HG03060 (cell line): Measurements from ENCODE around the gene SGF29.
"Not testable (repeated sequence)": the region's sequence is repeated elsewhere in the genome, so short reads cannot be mapped to it uniquely, and the experiment has no call there.

ENCODE experiments used
- ATAC-seq: cut with Tn5 transposase; IDR thresholded peaks from one replicate; pipeline ENCODE4 v1.9.1; 2021; ENCODE audit warnings: low read depth, moderate number of reproducible peaks; ENCODE audit not compliant: unreplicated experiment

SGF29 gene

DNA sequence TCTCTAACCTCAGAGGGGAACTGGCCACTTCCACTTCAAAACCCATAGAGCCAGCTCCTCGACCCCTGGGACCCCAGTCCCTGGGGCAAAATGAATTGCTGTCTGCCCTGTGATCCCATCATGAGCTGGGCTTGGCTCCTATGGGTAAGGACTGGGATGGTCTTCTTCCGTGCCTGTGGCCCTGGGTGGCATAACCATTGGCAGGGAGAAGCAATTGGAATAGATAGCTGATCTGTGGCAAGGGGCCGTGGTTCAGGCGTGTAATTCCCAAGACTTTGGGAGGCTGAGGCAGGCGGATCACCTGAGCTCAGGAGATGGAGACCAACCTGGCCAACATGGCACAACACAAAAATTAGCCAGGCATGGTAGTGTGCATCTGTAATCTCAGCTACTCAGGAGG, 38.8 kb downstream of the SGF29 start:
- no peak for ATAC-seq

DNA sequence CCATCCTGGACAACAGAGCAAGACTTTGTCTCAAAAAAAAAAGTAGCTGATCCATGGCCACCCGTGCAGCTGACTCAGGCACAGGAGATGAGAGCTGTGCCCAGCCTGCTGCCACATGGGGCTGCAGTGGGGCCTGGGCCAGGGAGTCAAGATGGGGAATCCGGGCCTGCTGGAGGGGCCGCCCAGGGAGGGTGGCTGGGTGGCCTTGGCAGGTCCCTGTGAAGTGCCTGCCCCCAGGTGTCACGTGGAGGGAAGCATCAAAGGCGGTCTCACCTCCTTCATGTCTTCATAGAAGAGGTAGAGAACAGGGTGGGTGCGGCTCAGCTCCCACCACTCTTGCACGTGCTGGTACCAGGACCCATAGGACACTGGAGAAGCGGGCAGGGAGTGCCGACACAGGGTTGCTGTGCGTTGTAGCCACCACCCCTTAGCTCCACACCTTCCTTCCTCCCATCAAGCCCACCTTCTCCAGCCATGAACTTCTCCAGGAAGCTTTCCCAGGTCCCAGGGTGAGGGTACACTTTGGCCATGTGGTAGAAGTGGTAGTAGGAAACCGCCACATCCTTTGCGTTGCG, 39.3 kb downstream of the SGF29 start:
- ATAC-seq, result no peak

DNA sequence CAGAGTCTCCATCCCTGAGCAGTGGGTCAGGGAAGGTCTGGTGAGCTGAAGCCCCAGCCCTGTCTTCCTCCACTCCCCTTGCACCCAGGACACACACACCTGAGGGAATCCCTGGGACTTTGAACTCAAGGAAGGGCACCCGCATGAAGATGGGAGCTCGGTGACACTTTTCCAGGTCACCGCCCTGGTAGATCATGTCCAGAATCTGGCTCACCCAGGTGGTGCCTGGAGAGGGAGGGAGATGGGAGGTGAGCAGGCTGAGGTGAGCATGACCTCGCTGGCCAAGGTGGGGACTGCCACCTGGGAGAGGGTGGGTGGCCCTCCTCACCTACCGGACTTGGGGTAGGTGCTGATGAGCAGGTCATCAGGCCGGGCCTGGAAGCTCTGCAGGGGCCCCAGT, 41.7 kb downstream of the SGF29 start:
- ATAC-seq, result not testable (repeated sequence)

DNA sequence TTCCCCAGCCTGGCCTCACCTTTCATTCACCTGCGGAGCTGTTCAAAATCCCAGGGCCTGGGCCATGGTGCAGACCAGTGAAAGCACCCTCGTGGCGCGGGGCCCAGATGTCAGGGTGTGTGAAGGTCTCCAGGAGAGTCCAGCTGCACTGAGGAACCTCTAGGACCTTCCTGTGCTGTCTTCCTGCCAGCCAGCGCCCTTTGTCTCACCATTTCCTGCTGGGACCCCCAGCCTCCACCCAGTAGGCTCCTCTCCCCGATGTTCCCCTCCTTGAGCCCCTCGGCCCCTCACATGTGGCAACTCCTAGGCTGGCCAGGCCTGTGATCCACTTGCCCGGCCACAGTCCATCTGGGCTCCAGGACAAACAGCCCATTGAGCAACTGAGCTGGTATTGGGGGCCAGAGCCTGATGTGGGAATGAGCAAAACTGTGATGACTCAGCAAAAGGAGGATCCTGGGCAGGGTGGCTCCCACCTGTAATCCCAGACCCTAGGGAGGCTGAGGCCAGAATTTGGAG, 42.5 kb downstream of the SGF29 start:
- no peak for ATAC-seq

DNA sequence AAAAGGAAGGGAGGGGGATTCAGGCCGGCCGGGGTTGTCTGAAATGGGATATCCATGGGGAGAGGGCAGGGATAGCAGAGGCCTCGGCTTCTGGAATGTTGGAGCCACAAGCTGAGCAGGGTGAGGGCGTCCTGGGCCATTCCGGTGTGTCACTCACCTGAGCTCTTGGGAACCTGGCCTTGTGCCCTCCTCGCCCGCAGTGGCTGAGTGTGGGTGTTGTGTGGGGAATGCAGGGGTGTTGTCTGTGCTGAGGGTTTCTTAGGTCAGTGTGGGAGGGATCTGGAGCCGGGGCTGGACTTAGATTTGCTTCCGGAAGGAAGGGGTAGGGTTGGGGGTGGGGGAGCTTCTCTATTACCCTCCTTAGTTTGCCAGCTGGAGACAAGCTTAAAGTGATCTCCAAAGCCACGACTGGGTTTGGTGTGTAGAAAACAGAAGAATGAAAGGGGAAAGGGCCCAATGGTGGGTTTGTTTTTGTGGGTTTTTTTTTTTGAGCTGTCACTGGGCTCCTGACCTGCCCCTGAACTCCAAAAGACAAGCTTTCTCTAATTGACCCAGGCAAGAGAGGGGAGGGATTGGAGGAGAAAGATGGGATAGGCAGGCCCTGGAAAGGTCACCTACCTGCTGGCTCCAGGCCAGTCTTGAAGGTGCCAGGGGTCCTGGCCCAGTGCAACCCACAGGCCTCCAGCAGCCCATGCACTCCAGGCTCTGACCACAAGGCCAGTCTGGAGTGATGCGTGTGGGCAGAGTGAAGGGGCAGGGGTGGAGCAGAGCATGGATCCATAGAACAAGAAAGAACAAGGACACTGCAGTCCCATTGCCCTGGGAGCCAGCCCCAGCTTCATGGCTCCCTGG, 43.3 kb downstream of the SGF29 start, which contains the start of gene SULT1A2:
SULT1A2 (minus strand) TSS at position 211 of the 852 bp plus-strand sequence. CDS start 1,120 bp downstream, outside the sequence.
- ATAC-seq, result no peak

DNA sequence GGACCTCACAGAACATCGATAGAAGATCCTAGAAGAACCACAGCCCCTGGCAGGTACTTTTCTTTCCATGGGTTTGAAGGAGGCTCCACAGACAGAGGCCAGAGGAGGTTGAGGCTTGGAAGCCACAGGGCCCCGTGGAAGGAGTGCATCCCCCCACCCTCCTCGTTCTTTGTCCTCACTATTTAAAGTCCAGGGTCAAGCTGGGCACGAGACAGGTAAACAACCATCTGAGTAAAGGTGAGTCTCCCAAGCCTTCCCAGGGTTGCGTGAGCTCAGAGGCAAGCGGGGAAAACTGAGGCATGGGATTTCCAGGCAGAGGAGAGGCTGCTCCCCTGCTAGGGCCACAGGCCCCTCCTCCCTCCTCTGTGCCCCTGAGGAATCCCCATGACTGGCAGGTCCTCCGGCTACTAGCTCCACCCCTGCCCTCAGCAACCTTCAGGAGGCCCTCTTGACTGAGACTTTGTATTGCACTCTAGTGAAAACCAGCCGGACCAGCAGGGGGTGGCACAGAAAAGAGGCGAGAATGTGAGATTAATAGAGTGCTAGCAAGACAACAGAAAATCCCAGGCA, 44.1 kb downstream of the SGF29 start:
- no peak for ATAC-seq

DNA sequence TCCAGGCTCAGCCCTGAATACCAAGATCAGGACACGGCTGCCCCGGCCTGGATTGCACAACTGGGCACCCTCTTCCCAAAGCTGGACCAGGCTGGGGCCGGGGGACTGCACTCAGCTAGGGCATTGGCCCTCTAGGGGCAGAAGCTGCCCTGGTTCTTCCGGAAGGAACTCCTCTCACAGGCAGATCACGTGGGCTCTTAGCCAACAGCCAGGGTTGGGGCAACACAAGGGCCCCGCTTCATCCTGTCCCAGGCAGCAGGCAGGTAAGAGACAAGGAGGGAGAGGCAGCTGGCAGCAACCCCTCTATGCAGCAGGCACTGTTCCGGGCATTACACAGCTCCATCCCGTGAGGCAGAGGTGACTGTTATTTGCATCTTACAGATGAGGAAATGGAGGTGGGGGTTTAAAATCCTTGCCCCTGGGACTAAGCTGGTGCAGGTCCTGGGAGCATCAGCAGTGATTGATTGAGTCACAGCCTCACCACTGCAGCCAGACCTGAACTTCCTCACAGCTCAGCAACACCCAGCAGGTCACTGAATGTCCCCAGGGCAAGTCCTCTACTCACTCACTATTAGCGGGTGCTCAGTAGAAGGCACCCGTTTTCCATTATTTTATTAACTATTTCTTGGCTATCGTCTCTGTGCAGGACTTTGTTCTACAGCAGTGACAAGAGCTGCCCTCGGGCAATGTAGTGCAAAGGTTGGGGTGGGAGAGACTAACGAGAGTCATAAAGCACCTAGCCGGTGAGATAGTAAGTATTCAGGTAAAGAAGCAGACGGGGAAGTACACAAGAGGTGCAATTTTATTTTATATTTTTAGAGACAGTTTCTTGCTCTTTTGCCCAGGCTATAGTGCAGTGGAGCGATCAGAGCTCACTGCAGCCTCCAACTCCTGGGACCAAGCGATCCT, 45.9 kb downstream of the SGF29 start:
- ATAC-seq, result not testable (repeated sequence)

DNA sequence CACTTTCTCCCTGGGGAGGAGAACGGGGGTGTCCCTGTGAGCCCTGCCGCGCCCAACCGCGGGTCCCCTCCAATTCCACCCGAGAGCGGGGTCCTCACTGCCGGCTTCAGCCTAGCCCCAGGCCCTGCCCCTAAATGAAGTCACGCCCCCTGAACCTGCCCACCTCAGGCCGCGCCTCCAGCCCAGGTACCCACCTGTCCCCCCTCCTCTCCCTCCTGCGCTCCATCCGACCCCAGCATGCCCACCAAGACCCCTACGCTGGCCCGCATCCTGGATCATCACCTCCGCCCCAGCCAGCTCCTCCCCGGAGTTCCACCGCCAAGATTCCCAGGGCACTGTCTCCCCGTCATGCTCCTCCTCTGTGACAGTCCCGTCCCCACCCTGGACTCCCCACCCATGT, 47.2 kb downstream of the SGF29 start:
- ATAC-seq, result not testable (repeated sequence)

DNA sequence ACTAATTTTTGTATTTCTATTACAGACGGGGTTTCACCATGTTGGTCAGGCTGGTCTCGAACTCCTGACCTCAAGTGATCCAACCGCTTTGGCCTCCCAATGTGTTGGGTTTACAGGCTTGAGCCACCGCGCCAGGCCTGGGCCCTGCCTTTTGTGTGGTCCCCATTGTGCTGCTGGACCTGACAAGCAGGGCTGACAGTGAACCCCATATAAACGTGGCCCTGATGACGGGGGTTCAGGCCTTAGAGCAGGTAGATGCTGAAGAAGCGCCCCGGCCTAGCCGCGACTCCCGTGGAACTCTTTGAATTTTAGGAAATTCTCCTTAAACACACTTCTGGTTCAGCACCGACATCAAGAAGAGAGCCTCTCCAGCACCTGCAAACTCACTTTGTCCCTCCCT, 47.9 kb downstream of the SGF29 start:
- not testable (repeated sequence) for ATAC-seq

DNA sequence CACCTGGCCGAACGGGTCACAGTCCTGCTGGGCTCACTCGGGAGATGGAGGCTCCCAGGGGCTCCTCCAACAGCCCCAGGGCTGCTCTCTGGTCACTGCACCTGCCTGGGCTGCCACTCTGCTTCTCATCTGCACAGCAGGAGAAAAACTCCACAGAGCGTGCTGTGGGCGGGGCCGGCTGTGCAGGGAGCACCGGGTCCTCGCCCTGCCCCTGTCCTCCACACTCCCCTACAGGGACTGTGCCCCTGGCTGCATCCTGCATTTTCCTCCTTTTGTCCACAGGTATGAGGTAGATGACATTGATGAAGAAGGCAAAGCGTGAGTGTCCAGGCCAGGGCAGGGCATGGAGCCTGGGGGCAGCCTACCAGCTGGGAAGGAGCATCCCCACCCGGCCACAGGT, 48.3 kb downstream of the SGF29 start:
- ATAC-seq, result not testable (repeated sequence)

DNA sequence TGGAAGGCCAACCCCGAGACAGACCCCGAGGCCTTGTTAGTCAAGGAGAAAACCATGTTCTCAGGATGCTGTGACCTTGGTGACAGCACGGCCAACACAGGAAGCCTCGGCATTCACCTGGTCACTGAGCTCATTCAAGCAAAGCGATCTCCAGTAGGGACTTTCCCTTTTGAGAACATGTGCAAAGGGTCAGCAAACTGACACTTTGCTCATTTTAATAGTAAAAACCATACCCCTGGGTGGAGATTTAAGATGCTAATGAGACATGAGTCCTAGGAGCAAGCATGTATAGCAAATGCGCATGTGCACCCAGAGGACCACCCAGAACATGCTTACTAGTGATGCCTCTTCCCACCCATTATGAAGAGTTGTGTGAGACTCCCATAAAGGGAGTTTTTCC, 48.8 kb downstream of the SGF29 start:
- ATAC-seq, result no peak

DNA sequence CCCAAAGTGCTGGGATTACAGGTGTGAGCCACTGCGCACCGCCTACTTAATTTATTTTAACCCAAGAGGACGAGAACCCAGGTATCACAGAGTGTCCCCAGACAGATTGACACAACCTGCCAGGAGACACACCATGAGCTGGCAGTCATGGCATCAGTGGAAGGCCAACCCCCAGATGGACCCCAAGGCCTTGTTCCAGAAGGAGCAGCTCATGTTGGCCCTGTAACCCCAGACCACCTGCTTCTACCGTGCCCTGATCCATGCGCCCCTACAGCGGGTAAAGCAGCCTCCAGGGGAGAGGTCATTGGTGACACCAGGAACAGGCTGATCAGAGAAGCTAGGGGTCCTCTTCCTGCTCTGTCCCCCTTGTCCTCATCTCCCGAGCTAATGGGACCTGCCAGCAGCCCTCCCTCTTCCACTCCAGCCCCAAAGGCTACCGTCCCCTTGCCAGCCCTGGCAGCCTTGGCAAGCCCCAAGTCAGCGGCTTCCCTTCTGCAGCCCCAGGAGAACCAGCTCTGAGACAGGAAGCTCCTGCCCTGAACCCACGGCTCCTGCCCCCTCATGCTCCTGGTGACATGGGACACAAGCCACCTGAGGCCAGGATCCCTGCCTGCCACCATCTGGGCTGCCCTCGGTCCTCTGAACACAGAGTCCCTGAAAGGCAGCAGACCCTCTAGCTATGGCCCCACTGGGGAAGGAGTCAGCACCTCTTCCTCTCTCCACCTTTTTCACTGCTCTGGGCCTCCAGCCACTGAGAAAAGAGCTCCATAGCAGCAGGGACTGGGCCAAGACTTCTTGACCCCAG, 49.9 kb downstream of the SGF29 start:
- no peak for ATAC-seq

DNA sequence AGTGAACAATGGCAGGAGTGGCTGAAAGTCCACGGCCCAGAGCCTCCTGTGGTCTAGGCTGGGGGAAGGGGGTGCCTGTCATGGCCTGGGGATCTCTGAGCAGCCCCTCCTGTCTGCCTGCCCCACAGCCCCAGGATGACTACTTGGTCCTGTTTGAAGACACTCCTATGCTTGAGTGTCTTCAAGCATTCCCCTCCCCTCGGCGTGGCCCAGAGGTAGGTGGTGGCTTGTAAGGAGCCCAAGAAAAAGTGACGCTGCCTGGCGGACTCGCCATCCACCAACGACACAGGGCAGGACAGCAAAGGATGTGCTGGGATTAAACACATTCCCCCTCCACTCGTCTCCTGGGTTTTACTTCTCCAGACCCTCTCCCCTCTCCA, 50.5 kb downstream of the SGF29 start:
- no peak for ATAC-seq

DNA sequence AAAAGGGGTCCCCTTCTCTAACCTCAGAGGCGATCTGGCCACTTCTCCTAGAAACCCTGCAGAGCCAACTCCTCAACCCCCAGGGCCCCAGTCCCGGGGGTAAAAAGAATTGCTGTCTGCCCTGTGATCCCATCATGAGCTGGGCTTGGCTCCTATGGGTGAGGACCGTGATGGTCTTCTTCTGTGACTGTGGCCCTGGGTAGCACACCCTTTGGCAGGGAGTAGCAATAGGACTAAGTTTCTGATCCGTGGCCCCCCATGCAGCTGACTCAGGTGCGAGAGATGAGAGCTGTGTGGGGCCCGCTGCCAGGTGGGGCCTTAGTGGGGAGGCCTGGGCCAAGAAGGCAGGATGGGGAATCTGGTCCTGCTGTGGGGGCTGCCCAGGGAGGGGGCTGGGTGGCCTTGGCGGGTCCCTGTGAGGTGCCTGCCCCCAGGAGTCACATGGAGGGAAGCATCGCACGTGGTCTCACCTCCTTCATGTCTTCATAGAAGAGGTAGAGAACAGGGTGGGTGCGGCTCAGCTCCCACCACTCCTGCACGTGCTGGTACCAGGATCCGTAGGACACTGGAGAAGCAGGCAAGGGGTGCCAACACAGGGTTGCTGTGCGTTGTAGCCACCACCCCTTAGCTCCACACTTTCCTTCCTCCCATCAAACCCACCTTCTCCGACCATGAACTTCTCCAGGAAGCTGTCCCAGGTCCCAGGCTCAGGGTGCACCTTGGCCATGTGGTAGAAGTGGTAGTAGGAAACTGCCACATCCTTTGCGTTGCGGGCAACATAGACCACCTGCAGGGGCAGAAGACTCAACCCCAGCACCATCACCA, 52.8 kb downstream of the SGF29 start:
- no peak for ATAC-seq

DNA sequence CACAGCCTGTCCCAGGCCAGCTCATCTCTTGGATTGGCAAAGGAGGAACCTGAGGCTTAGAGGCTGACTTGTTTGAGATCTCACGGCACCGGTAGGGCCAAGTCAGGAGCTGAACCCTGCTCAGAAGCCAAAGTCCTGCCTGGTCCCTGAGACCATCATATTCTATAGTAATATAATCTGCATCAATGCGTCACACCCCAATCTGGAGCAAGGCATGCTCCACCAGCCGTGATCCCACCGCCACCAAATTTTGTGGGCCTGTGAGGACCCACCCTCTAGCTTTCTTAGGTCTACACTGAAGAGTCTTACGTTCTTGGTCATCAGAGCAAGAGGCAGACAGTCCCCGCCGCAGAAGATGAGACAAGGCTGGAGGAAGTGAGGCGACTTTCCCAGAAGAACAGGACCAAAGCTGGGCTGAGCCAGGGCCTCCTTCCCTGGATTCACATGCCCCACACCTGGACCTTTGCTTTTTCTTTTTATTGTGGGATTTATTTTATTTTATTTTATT, 53.5 kb downstream of the SGF29 start:
- ATAC-seq, result no peak

DNA sequence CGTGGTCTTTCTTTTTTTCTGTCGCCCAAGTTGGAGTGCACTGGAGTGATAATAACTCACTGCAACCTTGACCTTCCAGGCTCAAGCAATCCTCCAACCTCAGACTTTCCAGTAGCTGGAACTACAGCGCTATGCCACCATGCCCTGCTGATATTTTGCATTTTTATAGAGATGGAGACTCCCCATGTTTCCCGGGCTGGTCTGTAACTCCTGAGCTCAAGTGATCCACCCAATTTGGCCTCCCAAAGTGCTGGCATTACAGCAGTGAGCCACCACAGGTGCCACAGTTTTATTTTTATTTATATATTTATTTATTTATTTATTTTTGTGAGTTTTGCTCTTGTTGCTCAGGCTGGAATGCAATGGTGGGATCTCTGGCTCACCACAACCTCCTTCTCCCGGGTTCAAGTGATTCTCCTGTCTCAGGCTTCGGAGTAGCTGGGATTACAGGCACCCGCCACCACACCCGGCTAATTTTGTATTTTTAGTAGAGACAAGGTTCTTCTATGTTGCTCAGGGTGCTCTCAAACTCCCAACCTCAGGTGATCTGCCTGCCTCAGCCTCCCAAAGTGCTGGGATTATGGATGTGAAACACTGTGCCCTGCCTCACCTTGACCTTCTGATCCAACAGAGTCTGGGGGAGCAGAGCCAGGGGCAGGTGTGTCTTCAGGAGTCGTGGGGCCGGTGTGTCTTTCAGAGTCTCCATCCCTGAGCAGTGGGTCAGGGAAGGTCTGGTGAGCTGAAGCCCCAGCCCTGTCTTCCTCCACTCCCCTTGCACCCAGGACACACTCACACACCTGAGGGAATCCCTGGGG, 54.2 kb downstream of the SGF29 start:
- ATAC-seq, result not testable (repeated sequence)

DNA sequence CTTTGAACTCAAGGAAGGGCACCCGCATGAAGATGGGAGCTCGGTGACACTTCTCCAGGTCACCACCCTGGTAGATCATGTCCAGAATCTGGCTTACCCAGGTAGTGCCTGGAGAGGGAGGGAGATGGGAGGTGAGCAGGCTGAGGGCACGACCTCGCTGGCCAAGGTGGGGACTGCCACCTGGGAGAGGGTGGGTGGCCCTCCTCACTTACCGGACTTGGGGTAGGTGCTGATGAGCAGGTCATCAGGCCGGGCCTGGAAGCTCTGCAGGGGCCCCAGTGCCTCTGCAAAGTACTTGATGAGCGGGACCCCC, 54.7 kb downstream of the SGF29 start:
- ATAC-seq, result not testable (repeated sequence)
